Measurements from ENCODE around the gene MPP1.
A peak's percentile ranks its signal among the peaks of the same experiment; 100 is the strongest.

Gene MPP1

GRCh38 chrX:154774622-154775021 lies 30.7 kb downstream of the MPP1 start:
- DNase-seq: no peak

- DNase-seq: peak; percentile 99
Measured at GRCh38 chrX:154762537-154763296, 42.6 kb downstream of the MPP1 start, which contains the start of gene DKC1. Gene DKC1 (plus strand): TSS chrX:154762864. CDS start chrX:154762966, 102 bp downstream.

- peak; percentile 63 for DNase-seq
Measured at GRCh38 chrX:154761977-154762536, 43.2 kb downstream of the MPP1 start.

GRCh38 chrX:154758696-154759095 lies 46.6 kb downstream of the MPP1 start:
- no peak for DNase-seq

GRCh38 chrX:154751669-154752271 lies 53.5 kb downstream of the MPP1 start:
- DNase-seq: no peak

- no peak for DNase-seq
Measured at GRCh38 chrX:154751203-154751668, 54.0 kb downstream of the MPP1 start.

GRCh38 chrX:154750301-154751202 lies 54.7 kb downstream of the MPP1 start, which contains the start of gene GAB3:
Gene GAB3 (minus strand): TSS chrX:154751077. CDS start chrX:154751025, 52 bp downstream.
- peak; percentile 36 for DNase-seq

- no peak for DNase-seq
Measured at GRCh38 chrX:154749856-154750255, 55.4 kb downstream of the MPP1 start.

GRCh38 chrX:154748712-154749339 lies 56.5 kb downstream of the MPP1 start:
- peak; percentile 42 for DNase-seq

- DNase-seq: no peak
Measured at GRCh38 chrX:154742613-154743012, 62.7 kb downstream of the MPP1 start.

GRCh38 chrX:154739952-154740465 lies 65.3 kb downstream of the MPP1 start:
- no peak for DNase-seq

- DNase-seq: no peak
Measured at GRCh38 chrX:154738011-154738738, 67.1 kb downstream of the MPP1 start.

- no peak for DNase-seq
Measured at GRCh38 chrX:154737136-154737535, 68.1 kb downstream of the MPP1 start.

- DNase-seq: no peak
Measured at GRCh38 chrX:154735695-154736393, 69.4 kb downstream of the MPP1 start.

GRCh38 chrX:154734061-154734781 lies 71.1 kb downstream of the MPP1 start:
- no peak for DNase-seq

- no peak for DNase-seq
Measured at GRCh38 chrX:154733066-154733425, 72.2 kb downstream of the MPP1 start.

- no peak for DNase-seq
Measured at GRCh38 chrX:154732421-154733065, 72.7 kb downstream of the MPP1 start.

GRCh38 chrX:154731881-154732280 lies 73.4 kb downstream of the MPP1 start:
- no peak for DNase-seq

GRCh38 chrX:154731184-154731583 lies 74.1 kb downstream of the MPP1 start:
- no peak for DNase-seq

Measured in DMS153 (cell line).